Activated CD8-positive, alpha-beta memory T cell treated with anti-CD3 and anti-CD28 coated beads for 48 hours (primary cell): Measurements from ENCODE around the gene CARD9.

ENCODE experiments used
- DNase-seq, 3 experiments: peaks; one replicate each; pipeline ENCODE4 v3.0.0-alpha.2; 2020; ENCODE audit warnings: low read depth in 2 of 3, low spot score in 2 of 3

CARD9 gene

DNA sequence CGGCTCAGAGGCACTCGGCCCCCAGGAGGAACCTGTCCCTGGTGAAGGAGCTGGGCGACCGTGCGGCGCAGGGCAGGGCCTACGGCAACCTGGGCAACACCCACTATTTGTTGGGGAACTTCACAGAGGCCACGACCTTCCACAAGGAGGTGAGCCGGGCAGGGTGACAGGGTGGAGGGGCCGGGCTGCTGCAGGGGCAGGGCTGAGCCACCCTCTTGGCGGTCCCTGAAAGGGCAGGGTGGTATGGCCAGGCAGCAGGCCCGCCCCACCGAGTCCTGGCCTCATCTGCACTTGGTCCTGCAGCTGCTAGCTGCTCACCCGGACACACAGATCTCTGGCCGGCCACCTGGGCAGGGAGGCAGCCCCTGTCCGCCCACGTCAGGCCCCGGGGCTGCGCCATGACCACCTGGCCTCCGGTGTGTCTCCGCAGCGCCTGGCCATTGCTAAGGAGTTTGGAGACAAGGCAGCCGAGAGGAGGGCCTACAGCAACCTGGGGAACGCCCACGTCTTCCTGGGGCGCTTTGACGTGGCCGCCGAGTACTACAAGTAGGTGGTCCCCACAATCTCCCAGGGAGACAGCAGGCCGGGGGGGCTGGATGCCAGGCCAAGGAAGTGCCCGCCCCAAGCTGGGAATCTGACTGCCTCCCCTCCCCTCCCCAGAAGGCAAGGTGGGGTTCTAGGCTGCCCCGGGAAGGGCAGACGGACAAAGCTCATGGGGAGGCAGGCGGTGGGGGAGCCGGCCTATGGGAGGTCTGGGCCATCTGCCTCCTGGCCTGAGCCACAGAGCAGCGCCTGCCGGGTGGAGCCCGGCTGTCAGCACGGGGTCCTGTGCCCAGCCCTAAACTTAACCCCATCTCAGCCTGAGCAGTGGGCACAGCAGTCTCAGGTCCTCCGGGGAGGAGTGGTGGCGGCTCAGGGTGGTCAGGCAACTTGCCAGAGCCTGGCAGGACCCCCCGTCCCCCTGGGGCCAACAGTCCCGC is 35.8 kb downstream of the CARD9 start:
- no peak for DNase-seq

GRCh38 chr9:136336881-136337280 is 36.6 kb downstream of the CARD9 start:
- DNase-seq = no peak

DNA sequence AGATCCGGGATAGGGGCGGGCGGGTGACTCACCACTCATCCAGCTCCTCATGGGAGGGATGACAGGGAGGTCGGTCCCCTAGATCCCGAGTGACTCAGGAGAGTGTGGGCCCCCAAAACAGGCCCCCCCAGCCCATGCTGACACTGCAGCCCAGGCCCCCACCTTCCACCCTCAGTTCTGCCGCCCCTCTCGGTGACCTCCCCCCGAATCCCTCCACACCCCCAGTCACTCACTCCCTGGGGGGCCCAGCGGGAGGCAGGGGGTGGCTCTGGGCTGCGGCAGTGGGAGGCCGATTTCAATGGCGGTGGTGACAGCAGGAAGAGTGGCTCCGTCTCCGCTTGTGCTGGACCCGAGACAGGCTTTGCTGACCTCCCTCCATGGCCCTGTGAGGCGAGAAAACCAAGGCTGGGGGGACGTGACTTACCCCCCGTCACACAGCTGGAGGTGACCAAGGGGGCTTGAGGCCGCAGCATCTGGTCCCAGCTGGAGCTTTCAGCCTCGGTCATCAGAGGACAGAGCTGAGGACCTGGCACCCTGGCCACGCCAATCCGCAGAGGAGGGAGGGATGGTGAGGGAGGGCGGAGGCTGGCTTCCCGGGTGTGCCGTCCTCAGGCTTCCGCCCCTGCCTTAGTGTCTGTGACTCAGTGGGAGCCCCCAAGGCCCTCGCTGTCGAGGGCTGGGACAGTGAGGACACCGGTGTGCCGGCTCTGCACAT is 37.2 kb downstream of the CARD9 start:
- DNase-seq = no peak

DNA sequence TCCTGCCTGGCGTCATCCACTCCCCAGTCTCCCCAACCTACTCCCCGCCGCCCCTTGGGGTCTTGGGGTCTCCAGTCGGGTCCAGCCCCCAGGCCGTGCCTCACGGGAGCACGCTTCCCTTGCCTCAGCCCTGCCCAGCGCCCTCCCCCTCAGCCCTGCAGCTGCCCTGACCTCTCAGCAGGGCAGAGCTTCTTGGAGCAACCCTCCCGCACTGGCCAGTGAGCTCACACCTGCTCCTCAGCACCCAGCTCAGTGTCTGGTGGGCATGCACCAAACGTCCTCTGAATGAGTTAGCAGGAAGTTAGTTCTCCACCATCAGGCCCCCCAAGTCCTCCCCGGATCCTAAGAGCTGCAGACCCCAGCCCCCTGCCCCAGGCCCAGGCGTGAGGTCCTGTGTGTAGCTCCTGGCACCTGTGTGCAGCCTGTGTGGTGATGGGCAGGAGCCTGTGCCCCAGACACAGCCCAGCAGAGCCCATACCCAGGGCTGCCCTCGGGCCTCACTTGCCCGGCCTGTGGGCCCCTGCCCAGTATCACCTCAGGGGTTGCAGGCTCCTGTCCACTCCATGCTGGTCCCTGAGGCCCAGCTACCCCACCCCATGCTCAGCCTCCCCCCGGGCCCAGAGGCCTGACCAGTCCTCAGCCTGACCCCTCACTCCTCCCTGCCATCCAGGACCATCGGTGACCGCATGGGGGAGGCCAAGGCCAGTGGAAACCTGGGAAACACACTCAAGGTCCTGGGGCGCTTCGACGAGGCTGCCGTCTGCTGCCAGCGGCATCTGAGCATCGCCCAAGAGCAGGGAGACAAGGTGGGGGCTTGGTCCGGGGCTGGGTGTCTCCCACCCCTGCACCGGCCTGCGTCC is 37.9 kb downstream of the CARD9 start:
- DNase-seq = no peak

DNA sequence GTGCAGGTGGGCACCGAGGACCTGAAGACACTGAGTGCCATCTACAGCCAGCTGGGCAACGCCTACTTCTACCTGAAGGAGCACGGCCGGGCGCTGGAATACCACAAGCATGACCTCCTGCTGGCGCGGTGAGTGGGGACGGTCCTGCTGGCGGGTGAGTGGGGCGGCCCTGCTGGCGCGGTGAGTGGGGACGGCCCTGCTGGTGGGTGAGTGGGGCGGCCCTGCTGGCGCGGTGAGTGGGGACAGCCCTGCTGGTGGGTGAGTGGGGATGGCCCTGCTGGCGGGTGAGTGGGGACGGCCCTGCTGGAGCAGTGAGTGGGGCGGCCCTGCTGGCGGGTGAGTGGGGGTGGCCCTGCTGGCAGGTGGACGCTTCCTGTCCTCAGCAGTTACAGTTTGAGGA is 38.9 kb downstream of the CARD9 start:
- DNase-seq = no peak

- no peak for DNase-seq
These were observed 40.0 kb downstream of the CARD9 start for GRCh38 chr9:136333486-136333885.

GRCh38 chr9:136333045-136333444 is 40.4 kb downstream of the CARD9 start:
- no peak for DNase-seq

GRCh38 chr9:136332482-136332983 is 40.9 kb downstream of the CARD9 start:
- no peak for DNase-seq

- DNase-seq = no peak
These were observed 41.6 kb downstream of the CARD9 start for GRCh38 chr9:136331556-136332481.

DNA sequence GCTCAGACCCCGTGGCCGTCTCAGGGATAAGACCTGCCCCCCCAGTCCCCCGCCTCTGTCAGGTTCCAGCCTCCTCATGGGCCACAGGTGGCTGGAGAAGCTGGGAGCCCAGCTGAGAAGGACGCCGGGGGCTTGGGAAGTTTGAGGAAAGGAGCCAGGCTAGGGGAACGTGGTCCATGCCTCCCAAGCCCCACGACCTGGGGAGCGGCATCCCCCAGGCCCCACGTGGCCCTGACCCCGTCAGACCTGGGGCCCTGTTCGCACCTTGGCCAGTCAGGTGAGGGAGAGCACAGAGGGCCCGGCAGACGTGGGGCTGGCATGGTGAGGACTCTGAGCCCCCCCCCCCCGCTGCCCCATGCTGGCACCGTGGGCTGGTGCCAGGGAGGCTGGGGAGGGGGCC is 42.4 kb downstream of the CARD9 start:
- no peak for DNase-seq

DNA sequence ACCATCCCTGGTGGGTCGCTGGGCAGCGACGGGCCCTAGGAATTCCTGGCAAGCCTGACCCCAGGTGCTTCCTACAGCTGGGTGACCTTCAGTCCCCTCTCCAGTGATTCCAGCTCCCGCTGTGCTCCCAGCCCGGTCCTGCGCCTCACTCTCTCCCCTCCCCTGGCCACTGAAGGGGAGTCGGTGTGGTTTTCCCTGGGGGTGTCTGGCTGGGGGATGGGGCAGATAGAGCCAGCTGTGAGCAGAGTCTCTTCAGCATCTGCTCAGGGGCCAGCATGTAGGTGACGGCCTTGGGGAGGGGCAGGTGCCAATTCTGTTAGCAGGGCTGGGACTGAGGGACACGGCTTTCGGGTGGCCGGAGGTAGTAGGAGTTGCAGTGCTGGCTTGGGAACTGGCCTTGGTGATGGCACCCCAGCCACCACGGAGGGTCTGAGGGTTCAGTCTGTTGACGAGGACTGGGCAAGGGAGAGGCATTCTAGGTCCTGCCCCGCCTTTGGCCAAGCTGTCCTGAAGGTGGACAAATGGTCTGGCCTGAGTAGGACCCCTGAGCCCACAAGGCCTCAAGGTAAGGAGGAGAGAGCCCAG is 43.0 kb downstream of the CARD9 start:
- no peak for DNase-seq

- DNase-seq = no peak
These were observed 43.6 kb downstream of the CARD9 start for GRCh38 chr9:136329636-136330405.

DNA sequence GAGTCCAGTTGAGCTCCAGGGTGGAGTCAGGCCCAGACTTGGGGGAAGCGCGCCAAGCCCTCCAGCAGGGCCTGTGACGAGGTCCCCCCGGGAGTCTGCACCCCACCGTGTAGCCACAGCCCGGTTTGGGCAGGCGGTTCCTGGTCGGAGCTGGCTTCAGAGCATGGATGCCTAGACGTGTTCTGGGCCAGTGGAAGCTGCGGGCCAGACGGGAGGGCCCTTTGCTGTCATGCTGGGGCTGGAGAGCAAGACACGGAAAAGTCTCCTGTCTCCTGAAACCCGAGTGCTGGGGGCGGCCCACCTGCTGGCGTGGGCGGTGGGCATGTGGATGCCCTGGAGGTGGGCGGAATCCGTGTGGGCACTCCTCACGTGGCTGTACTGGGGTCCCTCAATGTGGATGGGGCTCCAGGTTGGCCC is 44.2 kb downstream of the CARD9 start:
- DNase-seq = no peak

- DNase-seq = no peak
These were observed 44.8 kb downstream of the CARD9 start for GRCh38 chr9:136328622-136329041.

- DNase-seq = no peak
These were observed 45.4 kb downstream of the CARD9 start for GRCh38 chr9:136328011-136328621.

- DNase-seq = no peak
These were observed 46.0 kb downstream of the CARD9 start, which contains the start of gene GPSM1 for GRCh38 chr9:136327304-136327974. GPSM1 (plus strand) TSS chr9:136327539; CDS start chr9:136327696, 157 bp downstream.

GRCh38 chr9:136326761-136327303 is 46.6 kb downstream of the CARD9 start:
- no peak for DNase-seq
